ENCODE measurements around the gene SH3D19.

GRCh38 chr4:151304755-151305154 lies 20.6 kb downstream of the SH3D19 start:
- TF ChIP-seq CTCF (conservative IDR thresholded peaks at IDR 0.05; ENCODE audit: low read length) (no peak), EZH2phosphoT487 (IDR thresholded peaks at IDR 0.05; ENCODE audit: borderline replicate concordance, low read depth, low read length) (no peak)

Measured in OCI-LY7 (cell line).